Fibroblast of lung (primary cell): ENCODE results near the gene HEMK1.

Source experiments
- CTCF ChIP-seq, 2 donors: IDR thresholded peaks in 1 of 2; conservative IDR thresholded peaks in 1 of 2; 1 replicate in 1 of 2; 2 replicates in 1 of 2; pipeline ENCODE4 v1.5.1; 2011 to 2012; ENCODE audit warnings: low read length in 2 of 2, control low read depth in 1 of 2, inconsistent platforms in 1 of 2, low read depth in 1 of 2, mild to moderate bottlenecking in 1 of 2
- EZH2 ChIP-seq: IDR thresholded peaks from 2 replicates; pipeline ENCODE4 v1.5.1; 2012; ENCODE audit warnings: low read length, control low read depth, mild to moderate bottlenecking; ENCODE audit errors: missing control alignments

GRCh38 chr3:50577348-50577747, 8.0 kb downstream of the HEMK1 start:
- TF ChIP-seq CTCF (conservative IDR thresholded peaks at IDR 0.05 in 1 of 2, IDR thresholded peaks at IDR 0.05 in 1 of 2; ENCODE audit: low read depth in 1 of 2, low read length in 2 of 2) (no peak), EZH2 (no peak)
